Left renal pelvis (tissue), 4 donors: ENCODE results near the gene DMRT2. TPM values are rescaled to one million over a fixed set of nuclear protein-coding genes. Genes with fewer than 3 reads are reported as not detected.

ENCODE experiments used
- DNase-seq, 4 donors: peaks; one replicate each; pipeline ENCODE4 v3.0.0-alpha.2; 2013; ENCODE audit warnings: low read depth in 4 of 4, low spot score in 3 of 4
- polyA plus RNA-seq, 4 donors: library from polyadenylated mRNA; unstranded; fragments of 120-200 nt; gene quantifications; one replicate each; pipeline ENCODE4 v1.2.1, GENCODE V29; 2013; ENCODE audit not compliant: insufficient read length in 4 of 4

The DMRT2 gene
- polyA plus RNA-seq: 1 to 10 TPM; 1.8 to 5.9 (median 3.3) TPM

DNA sequence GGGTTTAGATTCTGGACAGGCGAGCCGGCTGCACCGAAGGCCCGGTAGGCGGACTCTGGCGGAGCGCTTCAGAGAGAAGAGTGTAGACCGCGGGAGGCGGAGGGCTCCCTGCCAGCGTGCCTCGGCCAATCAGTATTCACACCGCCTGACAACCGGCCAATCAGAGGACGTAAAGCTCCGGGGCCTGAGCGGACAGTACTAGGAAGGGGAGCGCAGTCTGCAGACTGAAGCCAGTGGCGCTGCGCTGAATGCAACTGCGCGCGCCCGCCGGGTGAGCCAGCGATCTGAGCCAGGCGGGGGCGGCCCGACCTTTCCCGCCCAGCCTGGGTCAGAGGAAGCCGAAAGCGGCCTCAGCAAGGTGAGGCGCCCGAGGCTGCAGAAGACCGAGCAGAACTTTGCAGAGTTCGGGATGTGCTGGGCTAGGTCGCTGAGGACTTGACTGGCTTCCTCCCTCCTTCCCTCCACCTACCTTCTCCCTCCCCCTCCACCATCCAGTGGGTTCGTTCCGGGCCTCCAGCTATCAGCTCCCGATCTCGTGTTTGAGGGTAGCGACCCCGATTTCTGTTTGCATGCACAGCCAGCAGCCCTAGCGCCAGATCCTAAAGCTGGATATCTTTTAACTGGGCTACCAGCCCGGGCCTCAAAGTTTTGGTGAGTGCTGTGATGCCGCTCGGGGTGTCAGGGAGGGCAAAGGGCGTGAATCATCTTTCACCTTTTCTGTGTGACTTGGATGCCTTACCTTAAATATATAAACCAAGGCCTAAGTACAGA is at the start of gene DMRT2:
TSS of gene DMRT2 (plus strand) at position 233 of the 771 bp plus-strand sequence. CDS start 1,257 bp downstream, outside the sequence.
- peak; percentile 76 to 87 (median 82) for DNase-seq

DNA sequence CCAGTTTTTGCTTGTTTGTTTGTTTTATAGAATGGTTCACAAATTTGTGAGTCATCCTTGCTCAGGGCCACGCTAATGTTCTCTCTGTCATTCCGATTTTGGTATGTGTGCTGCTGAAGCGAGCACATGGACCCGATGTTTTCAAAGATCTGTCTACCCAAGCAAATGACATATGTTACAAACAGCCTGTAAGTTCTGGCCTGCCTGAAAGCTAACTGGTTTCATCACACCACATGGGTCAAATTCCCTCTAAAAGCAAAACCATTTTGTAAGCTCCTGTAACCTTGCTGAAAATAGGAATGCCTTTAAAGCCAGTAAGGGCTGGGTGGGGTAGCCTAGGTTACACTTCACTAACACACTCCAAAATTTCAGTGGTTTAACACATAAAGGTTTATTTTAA is 48.3 kb upstream of the DMRT2 start:
- no peak for DNase-seq

DNA sequence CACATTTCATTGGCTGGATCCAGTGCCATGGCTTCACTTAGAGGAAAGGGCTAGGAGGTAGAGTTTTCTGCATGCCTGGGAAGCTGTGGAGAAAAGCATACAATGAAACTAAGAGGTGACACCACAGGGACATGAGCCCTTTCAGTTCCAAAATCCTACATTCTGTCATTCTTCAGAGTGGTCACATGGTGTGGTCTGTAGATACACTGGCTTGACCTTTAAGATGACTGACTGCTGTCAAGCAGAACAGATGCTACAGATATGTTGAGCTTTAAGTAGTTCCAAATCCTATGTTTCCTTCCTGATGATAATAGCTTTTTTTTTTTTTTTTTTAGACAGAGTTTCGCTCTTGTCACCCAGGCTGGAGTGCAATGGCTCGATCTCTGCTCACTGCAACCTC is 47.5 kb upstream of the DMRT2 start:
- DNase-seq: no peak

DNA sequence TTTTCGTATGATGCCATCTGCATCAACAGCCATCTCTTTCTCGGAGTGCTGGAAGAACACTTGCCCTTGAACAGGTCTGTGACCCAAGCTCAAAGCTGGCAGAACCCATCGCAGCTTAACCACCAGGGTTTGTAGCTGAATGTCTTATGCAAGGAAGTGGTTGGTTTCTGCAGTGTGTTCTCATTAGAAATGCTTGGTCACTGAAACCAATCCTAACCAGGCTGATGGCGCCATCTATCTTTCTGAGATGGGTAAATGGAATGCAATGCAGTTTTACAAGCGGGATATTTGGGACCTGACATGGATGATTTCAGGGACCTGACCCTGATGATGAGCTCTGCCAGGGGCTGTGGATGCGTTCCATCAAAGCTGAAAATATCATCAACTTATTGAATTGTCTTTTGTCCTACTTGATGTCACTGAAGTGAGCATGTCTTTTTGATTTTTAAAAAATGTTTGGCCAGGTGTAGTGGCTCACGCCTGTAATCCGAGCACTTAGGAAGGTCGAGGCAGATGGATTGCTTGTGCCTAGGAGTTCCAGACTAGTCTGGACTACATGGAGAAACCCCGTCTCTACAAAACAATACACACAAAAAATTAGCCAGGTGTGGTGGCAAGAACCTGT is 45.0 kb upstream of the DMRT2 start:
- DNase-seq: peak in 1 of 4 donors; percentile 31

DNA sequence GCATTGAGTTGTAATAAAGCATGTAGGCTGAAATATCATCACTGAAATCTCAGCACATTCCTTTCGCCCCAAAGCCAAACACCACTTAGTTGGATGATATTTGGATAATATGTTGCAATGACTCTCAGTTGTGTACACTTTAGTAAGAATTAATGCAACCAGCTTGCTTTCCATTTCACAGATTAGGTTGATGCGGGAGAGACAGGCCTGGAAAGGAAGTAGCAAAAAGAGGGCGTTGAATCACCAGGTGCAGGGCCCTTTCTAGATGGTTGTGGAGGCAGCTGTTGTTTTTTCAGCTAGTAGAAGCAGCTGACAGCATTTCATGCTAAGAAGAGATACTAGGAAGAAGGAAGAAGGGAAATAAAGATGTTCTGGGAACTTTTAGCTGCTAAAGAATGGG is 42.8 kb upstream of the DMRT2 start:
- no peak for DNase-seq

DNA sequence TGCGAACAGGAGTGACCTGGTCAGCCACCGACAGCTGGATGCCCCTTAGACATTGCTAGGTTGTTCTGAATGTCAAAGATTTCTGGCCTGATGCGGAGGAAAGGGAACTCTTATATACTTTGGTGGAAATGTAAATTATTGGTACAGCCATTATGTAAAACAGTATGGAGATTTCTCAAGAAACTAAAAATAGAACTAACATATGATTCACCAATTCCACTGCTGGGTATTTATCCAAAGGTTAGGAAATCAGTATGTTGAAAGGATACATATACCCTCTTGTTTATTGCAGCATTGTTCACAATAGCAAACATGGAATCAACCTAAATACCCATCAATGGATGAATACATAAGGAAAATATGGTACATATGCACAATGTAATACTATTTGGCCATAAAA is 41.9 kb upstream of the DMRT2 start:
- no peak for DNase-seq

DNA sequence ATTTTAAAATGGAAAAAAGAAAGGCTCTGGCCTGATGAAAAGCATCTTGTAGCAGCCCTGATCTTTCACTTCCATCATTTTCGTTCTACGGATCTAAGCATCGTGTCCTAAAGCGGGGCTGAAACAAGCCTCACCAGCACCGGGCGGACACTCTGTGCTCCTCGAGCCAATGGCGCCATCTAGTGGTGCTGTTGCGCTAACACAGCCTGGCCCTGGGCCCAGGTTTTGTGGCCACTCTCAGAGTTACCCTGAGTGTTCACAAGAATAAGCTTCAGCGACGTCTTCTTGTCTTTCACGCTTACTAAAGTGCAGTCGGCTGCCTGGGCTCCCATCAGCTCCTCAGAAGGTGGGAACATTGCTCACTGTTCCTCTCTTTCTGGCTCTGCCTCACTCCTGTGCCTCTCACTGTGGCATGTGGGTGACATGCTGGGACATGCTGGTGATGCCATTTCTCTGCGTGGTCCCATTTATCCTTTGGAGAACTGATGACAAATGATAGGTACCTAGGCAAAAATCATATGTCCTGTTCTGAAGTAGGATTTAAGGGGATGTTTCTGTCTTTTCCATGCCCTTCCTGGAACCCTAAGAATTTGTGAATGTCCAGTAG is 41.0 kb upstream of the DMRT2 start:
- DNase-seq: peak in 1 of 4 donors; percentile 41

DNA sequence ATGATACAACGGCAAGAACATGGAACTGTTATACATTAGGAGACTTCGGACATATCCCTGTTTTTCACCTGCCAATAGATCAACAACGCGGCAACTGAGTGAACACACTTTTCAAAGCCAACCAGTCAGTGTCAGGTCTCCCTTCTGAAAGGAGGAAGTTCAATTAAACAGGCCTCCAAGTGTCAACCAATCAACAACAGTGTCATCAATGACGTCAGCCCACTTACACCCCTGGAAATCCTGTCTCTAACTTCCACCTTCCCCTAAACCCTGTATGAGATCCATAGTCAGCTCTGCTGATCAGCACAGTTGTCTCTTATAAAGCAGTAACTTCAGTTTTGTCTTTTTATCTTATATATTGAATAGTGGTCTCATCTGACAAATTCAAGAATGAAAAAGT is 37.1 kb upstream of the DMRT2 start:
- no peak for DNase-seq

DNA sequence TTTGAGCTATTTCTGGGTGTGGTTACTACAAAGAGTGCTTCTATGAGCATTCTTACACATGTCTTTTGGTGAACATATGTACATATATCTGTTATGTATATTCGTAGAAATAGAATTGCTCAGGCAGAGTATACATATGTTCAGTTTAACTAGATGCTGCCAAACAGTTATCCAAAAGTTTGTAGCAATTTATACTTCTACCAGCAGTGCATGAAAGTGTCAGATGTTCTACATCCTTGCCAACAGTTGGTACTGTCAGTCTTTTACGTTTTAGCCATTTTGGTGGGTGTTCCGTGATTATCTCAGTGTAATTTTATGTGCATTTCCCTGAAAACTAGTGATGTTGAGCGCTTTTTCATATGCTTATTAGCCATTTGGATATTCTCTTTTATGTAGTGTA is 35.9 kb upstream of the DMRT2 start:
- no peak for DNase-seq

DNA sequence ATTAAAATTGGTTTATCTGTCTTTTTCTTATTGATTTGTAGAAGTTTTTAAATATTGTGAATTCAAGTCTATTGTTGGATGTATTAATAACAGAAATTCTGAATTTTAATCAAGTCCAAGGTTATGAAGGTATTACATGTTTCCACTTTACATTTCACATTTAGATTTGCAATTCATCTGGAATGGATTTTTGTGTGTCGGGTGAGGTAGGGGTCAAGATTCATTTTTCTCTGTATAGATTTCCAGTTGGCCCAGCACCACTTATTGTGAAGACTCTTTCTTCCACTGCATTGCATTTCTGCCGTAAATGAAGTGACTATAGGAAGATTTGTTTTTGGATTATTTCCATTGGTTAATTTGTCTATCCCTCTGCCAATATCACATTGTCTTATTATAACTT is 35.5 kb upstream of the DMRT2 start:
- no peak for DNase-seq

DNA sequence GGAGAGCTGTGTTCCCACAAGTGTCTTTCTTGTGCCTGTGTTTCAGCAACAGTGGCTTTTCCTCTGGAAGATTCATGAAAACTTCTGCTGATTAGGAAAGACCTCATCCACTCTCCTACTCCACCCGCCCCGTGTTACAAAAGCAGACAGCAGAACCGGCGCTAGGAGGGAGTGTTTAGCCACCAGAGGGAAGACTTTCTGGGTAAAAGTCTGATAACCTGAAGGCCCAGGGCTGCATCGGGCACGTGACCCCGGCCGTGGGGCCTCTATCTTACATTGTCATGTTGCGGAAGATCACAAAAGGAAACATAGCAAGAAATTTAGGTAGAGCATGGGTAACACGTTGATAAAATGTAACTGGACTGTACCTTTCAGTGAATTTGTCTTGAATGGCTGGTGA is 32.0 kb upstream of the DMRT2 start:
- DNase-seq: no peak

DNA sequence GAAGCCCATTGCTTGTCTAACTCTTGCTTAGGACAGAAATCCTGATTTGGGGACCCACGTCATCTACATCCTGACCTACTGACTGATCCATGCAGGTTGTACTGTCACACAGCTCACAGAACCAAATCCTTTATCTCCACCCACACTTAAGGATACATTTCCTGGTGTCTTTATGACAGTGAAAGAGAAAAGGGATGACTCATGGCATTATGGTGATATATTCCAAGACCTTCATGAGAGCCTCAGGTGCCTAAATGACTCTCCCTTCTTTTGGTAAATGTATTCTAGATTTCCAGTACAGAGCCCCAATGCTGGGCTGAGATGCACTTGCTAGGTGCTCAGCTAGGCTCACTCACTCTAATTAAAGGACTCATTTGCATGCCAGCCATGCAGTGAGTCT is 26.0 kb upstream of the DMRT2 start:
- DNase-seq: no peak

DNA sequence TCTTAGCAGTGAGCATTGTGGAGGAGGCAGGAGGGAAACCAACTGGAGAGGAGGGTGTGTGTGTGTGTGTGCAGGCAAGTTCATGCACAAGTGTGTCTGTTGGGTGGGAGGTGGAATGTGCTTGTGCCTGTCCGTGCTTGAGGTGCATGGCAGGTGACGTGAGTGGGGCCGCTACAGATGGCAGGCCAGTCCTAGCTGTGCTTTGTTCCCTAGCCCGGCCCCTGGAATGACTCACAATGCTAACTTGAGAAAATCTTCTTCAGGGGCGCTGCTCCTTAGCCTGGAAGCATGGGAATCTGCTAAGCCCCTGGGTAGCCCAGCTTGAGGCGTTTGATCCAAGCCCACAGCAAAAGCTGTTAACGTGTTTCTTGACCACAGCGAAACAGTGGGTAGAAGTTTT is 25.0 kb upstream of the DMRT2 start:
- DNase-seq: no peak

DNA sequence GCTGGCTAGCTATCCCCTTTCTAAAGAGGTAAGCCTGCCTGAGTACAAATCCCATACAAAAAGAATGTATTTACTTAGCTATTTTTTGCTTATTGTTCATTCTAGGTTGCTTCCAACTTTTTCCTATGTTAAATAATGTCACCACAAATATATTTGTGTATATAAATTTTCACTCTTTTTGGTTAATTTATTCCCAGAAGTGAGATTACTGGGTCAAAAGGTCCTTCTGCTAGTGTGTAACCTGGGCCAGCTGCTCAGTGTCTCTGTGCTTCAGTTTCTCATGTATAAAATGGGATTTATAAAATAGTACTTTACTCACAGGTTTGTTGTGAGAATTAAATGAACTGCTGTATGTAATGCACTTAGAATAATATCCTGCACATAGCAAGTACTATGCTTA is 23.9 kb upstream of the DMRT2 start:
- DNase-seq: no peak

DNA sequence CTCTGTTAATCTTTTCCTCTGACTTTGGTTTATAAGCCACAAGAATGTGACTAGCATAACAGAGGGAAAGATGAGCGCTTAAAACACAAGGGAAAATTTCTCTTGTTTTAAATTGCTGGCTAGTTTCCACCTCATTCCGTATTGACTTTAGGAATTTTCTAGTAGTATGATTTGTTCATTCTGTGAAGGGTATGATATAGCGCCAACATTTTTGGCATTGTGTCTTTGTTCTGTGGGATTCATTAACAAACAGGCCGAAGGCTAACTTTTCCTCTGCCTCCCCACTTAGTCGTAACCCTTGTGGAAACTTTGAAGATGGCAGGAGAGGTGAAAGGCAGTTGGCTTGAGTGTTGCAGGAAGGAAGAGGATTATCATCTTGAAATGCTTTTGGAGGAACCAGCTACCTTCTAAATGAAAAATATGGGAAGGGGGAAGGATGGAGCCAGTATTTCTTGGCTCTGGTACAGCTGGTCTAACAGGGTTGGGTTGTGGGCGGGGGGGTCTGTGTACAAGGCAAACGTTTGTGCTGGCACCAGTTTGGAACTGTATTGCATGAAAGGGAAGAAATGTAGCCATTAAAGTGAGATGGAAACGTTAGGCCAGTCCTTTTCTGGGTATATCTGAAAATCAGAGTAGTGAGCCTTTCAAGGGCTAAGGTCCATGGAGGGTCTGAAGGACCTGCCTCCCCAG is 21.5 kb upstream of the DMRT2 start:
- DNase-seq: no peak

DNA sequence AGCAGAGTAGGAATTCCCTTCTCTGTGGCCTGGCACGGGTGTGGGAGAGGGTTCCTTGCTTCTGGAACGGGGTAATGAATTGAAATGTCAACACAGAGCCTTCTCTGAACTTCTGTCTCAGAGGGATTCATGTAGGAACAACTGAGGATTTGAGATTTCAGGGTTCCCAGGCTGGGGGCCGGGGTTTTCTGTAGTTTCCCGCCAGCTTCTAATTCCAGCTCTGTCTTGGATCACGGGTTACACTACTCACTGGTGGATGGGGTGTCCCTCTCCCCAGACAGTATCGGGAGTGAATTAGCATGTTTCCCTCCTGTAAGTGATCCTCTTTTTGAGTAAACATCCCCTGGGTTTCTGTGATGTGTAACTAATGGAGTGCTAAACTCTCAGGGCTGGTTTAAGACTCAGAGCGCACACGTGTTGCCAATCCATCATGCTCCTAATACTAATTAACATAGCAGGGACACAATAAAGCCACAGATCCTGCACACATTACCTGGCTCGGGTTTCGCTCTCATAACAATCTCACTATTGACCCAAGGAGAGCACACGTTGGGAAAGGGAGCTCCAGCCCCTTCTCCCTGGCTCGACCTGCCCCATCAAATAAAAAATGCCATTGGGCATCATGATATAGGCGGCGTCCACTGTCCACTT is 18.1 kb upstream of the DMRT2 start:
- no peak for DNase-seq

DNA sequence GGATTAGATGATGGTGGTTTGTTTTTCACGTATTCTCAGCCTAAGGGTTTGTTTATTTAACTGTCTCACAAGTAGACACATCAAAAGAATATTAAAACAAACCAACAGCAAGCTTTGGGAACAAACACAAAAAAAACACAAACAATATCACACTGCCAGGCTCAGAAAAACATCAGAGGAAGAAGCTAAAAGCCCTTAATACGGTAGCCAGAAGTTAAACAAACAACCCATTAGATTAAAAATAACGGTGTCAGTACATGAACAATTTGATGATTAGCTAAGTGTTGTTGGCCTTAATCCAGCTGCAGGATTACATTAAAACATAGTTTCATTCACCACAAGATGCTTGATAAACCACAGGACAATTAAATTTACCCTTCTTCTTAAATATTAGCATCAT is 15.9 kb upstream of the DMRT2 start:
- DNase-seq: no peak

DNA sequence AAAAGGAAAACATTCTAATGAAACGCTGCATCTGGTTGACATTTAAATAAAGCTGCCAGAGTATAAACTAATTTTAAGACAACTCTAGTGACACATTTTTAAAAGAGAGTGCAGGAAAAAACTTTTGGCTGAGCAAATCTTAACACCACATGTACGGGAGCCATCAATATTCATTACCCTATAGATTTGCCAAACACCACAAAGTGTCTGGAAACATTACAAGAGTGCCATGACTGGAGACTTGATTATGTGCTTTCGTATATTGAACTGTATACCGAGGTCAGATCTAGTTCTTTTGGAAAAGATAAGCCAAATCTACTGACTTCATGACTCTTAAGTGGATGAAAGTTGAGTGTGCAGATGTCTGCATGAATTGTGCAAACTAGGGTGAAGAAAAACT is 10.6 kb upstream of the DMRT2 start:
- no peak for DNase-seq

DNA sequence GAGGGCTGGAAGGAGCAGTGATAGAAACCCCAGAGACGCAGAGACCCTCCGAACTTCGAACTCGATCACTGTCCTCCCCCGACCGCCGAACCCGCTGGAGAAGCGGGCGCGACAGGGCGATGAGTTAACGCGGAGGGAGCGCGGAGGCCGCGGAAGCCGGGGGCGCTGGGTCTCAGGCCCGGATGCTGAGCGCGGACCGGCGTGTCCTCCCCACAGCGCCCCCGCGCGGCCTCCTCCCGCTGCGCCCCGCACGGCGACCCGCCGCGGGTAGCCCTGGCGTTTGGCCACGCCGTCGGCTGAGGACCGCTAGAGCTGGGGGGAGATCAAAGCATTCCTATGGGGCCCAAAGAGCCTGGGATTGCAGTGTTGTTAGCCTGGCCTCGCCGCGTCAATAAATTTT is 7.7 kb upstream of the DMRT2 start:
- DNase-seq: no peak

DNA sequence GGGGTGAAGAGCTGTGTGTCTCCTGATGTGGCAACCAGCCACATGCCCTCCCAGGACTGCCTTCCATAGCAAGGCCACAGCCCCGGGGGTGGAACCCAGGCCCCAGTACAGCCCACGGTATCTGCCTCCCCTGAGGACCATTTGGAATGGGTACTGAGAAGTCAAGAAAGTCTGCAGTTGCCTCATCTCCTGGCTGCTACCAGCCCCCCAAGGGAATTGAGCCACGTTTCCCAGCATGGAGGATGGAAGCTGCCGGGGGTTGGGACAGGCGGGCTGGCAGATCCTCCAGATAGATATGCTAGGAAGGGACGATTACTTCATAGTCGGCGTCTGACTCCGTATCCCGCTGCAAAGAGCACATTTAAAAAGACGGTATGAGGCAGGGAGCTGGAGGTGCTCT is 5.5 kb upstream of the DMRT2 start:
- DNase-seq: no peak
